Nephron (organoid): ENCODE results near the gene MISP.
A peak's percentile ranks its signal among the peaks of the same experiment; 100 is the strongest.

Experiments used
- H3K27ac Mint-ChIP-seq, 3 experiments: 2 replicates each; pipeline ENCODE4 v1.8.0; 2020; ENCODE audit warnings: mixed read lengths in 3 of 3, mild to moderate bottlenecking in 2 of 3, moderate library complexity in 1 of 3
- H3K27me3 Mint-ChIP-seq: 2 replicates; pipeline ENCODE4 v1.8.0; 2021; ENCODE audit warnings: low read depth, mild to moderate bottlenecking, moderate library complexity, mixed read lengths
- H3K36me3 Mint-ChIP-seq: 2 replicates; pipeline ENCODE4 v1.8.0; 2020; ENCODE audit warnings: low read depth, mixed read lengths
- H3K4me1 Mint-ChIP-seq: 2 replicates; pipeline ENCODE4 v1.8.0; 2020; ENCODE audit warnings: mixed read lengths
- H3K4me3 Mint-ChIP-seq, 3 experiments: 2 replicates each; pipeline ENCODE4 v1.8.0; 2020; ENCODE audit warnings: mild to moderate bottlenecking in 3 of 3, mixed read lengths in 3 of 3, moderate library complexity in 2 of 3
- H3K9me3 Mint-ChIP-seq: 2 replicates; pipeline ENCODE4 v1.8.0; 2020; ENCODE audit warnings: mixed read lengths
- TF ChIP-seq, protein P1 (sequence below), 3 experiments: fragments of 200-600 bp; sonication (generic); IDR thresholded peaks; one replicate each; pipeline ENCODE4 v1.5.0; 2021; ENCODE audit warnings: antibody characterized with exemption in 3 of 3; ENCODE audit not compliant: unreplicated experiment in 3 of 3

Gene MISP

DNA sequence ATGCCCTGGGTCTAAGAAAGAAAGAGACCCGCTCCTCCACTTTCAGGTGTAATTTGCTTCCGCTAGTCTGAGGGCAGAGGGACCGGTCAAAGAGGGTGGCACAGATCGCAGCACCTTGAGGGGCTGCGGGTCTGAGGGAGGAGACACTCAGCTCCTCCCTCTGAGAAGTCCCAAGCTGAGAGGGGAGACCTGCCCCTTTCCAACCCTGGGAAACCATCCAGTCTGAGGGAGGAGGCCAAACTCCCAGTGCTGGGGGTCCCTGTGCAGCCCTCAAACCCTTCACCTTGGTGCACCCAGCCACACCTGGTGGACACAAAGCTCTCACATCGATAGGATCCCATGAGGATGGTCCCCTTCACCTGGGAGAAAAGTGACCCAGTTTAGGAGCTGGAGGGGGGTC lies 13.0 kb downstream of the MISP start:
- TF ChIP-seq, protein P1, sequence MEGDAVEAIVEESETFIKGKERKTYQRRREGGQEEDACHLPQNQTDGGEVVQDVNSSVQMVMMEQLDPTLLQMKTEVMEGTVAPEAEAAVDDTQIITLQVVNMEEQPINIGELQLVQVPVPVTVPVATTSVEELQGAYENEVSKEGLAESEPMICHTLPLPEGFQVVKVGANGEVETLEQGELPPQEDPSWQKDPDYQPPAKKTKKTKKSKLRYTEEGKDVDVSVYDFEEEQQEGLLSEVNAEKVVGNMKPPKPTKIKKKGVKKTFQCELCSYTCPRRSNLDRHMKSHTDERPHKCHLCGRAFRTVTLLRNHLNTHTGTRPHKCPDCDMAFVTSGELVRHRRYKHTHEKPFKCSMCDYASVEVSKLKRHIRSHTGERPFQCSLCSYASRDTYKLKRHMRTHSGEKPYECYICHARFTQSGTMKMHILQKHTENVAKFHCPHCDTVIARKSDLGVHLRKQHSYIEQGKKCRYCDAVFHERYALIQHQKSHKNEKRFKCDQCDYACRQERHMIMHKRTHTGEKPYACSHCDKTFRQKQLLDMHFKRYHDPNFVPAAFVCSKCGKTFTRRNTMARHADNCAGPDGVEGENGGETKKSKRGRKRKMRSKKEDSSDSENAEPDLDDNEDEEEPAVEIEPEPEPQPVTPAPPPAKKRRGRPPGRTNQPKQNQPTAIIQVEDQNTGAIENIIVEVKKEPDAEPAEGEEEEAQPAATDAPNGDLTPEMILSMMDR (IDR thresholded peaks at IDR 0.05; ENCODE audit: unreplicated experiment in 3 of 3), result no peak
- H3K4me3 Mint-ChIP-seq, result no peak overlapping the region
- H3K36me3 Mint-ChIP-seq, result peaks cover 4% of the 10 kb centered on the region
- H3K27ac Mint-ChIP-seq, result no peak overlapping the region
- H3K9me3 Mint-ChIP-seq, result peaks cover 4% of the 10 kb centered on the region
- H3K4me1 Mint-ChIP-seq, result peaks cover 6% of the 10 kb centered on the region
- H3K27me3 Mint-ChIP-seq, result peaks cover 4% of the 10 kb centered on the region

DNA sequence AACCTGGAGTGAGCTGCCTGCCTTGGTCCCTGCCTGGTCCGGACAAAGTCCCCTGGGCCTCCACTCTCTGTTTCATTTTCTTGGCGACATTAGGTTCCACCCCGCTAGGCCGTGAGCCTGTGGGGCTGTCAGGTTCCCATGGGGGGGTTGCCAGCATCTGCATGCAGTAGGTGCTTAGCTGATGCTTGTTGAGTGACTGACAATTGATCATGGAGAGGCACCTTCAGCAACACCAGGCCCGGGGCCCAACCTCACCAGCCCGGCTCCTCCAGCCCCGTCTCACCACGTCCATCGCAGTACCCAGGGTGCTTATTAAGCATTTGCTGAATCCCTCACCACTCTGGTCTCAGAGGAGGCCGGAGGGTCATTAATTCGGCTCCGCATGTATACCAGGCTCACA lies 13.4 kb downstream of the MISP start:
- H3K27me3 Mint-ChIP-seq, result peaks cover 4% of the 10 kb centered on the region
- no peak overlapping the region for H3K4me3 Mint-ChIP-seq
- H3K9me3 Mint-ChIP-seq, result peaks cover 4% of the 10 kb centered on the region
- H3K27ac Mint-ChIP-seq, result no peak overlapping the region
- H3K4me1 Mint-ChIP-seq, result peaks cover 6% of the 10 kb centered on the region
- H3K36me3 Mint-ChIP-seq, result peaks cover 4% of the 10 kb centered on the region
- TF ChIP-seq, protein P1 (IDR thresholded peaks at IDR 0.05; ENCODE audit: unreplicated experiment in 3 of 3), result no peak

DNA sequence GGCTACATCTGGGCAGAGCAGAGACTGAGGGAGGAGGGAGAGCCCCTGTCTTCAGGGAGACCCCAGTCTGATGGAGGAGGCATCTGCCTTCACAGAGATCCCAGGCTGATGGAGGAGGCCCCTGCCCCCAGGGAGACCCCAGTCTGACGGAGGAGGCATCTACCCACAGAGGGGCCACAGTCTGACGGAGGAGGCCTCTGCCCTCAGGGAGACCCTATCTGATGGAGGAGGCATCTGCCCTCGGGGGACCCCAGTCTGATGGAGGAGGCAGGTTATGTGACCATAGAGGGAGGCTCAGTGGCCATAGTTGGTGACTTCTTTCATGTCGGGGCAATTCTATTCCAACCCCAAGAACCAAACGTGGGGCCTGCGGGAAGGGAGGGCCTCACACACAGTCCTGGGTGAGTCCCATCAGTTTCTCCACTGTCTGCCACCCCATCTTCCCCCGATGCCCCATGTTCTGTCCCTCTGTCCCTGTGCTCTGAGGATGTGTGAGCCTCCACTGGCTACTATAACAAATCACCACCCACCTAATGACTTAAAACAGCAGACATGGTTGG lies 14.3 kb downstream of the MISP start:
- Mint-ChIP-seq H3K9me3 (no peaks in the 10 kb centered on the region), H3K27ac (no peak overlapping the region), H3K36me3 (no peaks in the 10 kb centered on the region), H3K4me1 (peaks cover 6% of the 10 kb centered on the region), H3K4me3 (no peak overlapping the region), H3K27me3 (no peaks in the 10 kb centered on the region)
- TF ChIP-seq, protein P1 (IDR thresholded peaks at IDR 0.05; ENCODE audit: unreplicated experiment in 3 of 3), result no peak

DNA sequence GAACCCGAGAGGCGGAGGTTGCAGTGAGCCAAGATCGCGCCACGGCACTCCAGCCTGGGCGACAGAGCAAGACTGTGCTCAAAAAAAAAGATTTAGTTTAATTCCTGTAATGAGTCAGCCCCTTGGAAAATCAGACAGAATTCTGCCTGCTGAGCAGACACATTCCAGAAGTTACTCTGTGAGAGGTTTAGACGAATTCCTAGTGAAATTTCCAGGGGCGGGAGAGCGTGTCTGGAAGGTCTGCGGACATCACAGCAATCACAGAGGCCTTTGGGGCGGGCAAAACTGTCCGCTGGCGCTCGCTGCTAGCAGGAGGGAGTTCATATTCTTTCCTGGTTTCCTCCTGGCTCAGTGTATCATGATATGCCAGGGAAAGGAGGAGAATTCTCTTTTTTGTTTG lies 17.5 kb downstream of the MISP start:
- no peaks in the 10 kb centered on the region for H3K36me3 Mint-ChIP-seq
- TF ChIP-seq, protein P1 (IDR thresholded peaks at IDR 0.05; ENCODE audit: unreplicated experiment in 3 of 3), result no peak
- H3K4me3 Mint-ChIP-seq, result peak overlapping the region in 1 of 3 experiments; percentile 17
- peak overlapping the region; percentile 91 to 96 (median 91) for H3K27ac Mint-ChIP-seq
- peaks cover 6% of the 10 kb centered on the region for H3K4me1 Mint-ChIP-seq
- H3K9me3 Mint-ChIP-seq, result no peaks in the 10 kb centered on the region
- no peaks in the 10 kb centered on the region for H3K27me3 Mint-ChIP-seq

DNA sequence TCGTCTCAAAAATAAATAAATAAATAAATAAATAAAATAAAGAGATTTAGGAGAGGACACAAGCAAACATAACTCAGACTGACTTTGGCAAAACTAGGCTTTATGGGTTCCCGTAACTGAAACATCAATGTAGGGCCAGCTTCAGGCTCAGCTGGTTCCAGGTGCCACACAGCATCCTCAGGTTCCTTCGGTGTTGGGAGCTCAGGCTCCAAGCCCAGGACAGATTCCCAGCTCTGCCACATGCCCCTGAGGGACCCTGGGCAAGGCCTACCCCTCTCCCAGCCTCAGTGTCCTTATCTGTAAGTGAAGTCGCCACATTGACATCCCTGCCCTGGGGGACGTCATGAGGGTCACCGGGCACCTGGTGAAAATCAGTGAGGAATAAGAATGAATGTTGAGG lies 18.7 kb downstream of the MISP start:
- TF ChIP-seq, protein P1 (IDR thresholded peaks at IDR 0.05; ENCODE audit: unreplicated experiment in 3 of 3), result no peak
- Mint-ChIP-seq H3K4me3 (no peak overlapping the region), H3K36me3 (no peaks in the 10 kb centered on the region), H3K9me3 (no peaks in the 10 kb centered on the region), H3K27me3 (no peaks in the 10 kb centered on the region), H3K4me1 (peaks cover 6% of the 10 kb centered on the region), H3K27ac (no peak overlapping the region)

DNA sequence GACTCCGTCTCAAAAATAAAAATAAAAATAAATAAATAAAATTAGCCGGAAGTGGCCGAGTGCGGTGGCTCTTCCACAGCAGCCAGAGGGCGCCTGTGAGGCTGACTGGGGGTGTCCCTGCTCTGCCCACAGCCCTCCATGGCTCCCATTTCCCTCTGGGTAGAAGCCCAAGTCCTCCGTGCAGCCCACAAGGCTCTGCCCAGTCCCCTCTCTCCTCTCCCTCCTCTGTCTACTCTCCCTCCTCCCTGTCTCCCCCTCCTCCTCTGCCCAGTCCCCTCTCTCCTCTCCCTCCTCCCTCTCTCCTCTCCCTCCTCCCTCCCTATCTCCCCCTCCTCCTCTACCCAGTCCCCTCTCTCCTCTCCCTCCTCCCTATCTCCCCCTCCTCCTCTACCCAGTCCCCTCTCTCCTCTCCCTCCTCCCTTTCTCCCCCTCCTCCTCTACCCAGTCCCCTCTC lies 20.4 kb downstream of the MISP start:
- Mint-ChIP-seq H3K36me3 (no peaks in the 10 kb centered on the region), H3K27ac (no peak overlapping the region), H3K4me3 (no peak overlapping the region), H3K4me1 (peaks cover 6% of the 10 kb centered on the region), H3K9me3 (no peaks in the 10 kb centered on the region), H3K27me3 (no peaks in the 10 kb centered on the region)
- TF ChIP-seq, protein P1 (IDR thresholded peaks at IDR 0.05; ENCODE audit: unreplicated experiment in 3 of 3), result peak in 2 of 3 experiments; percentile 37 to 52
